ENCODE data around the gene ALPK1.

GRCh38 chr4:112357453-112357852, 60.3 kb downstream of the ALPK1 start:
- TF ChIP-seq POLR2A (IDR thresholded peaks at IDR 0.05; ENCODE audit: low read length), result no peak
- no peak for TF ChIP-seq GATA1 (IDR thresholded peaks at IDR 0.05; ENCODE audit: low read depth, low read length)
